SK-N-MC (cell line): Measurements from ENCODE around the gene RBBP8.

Experiments used
- EZH2 ChIP-seq: fragments of 200-600 bp; sonication (generic); IDR thresholded peaks from one replicate; pipeline ENCODE4 v1.6.1; 2017; ENCODE audit warnings: antibody characterized with exemption
- FOXP2 ChIP-seq: optimal IDR thresholded peaks from 2 replicates; pipeline ENCODE3; 2011; ENCODE audit warnings: mild to moderate bottlenecking, moderate library complexity; ENCODE audit not compliant: insufficient read depth; ENCODE audit errors: extremely low read length, control extremely low read depth
- POLR2AphosphoS5 ChIP-seq: IDR thresholded peaks from 2 replicates; pipeline ENCODE4 v1.6.1; 2012; ENCODE audit warnings: mild to moderate bottlenecking, low read depth, low read length, borderline replicate concordance

DNA sequence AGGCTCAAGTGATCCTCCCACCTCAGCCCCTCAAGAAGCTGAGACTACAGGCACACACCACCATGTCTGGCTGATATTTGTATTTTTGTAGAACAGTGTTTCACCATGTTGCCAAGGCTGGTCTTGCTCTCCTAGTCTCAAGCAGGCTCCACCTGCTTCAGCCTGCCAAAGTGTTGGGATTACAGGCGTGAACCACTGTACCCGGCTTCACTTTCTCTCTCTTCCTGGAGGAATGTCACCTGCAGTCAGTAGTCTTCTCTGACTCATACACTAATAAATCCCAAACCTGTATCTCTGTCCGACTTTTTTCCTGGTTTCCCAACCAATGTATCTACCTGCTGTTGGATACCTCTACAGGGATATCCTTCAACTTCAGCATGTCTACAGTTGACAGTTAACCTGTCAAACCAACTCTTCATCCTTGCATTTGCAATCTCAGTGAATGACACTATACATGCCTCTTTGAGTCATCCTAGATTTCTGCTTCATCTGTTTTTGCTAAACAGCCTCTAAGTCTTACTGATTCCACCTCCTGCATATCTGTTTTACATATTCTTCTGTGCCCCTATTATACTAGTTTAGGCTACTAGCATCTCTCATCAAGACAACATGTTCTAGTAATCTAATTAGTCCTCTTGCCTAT, 54.5 kb downstream of the RBBP8 start:
- TF ChIP-seq EZH2 (no peak), POLR2AphosphoS5 (no peak), FOXP2 (no peak)
